ENCODE data around the gene GAD2.

GAD2 gene

GRCh38 chr10:26278295-26278694, 61.7 kb downstream of the GAD2 start:
- no peak overlapping the region for H3K4me3 ChIP-seq (ENCODE audit: low read depth, low read length)
- no peak for TF ChIP-seq CTCF (IDR thresholded peaks at IDR 0.05; ENCODE audit: low read depth, low read length, missing control alignments)
- no peaks in the 10 kb centered on the region for H3K27me3 ChIP-seq (replicated peaks)
- in situ Hi-C loops (cut with HindIII; ENCODE audit: low pct_ligation_motif_present, low sequenced_read_pairs) = no loop called here
- no peaks in the 10 kb centered on the region for H3K36me3 ChIP-seq (replicated peaks)
- DNase-seq = no peak
- no peak overlapping the region for H3K27ac ChIP-seq

- no peak for TF ChIP-seq CTCF (IDR thresholded peaks at IDR 0.05; ENCODE audit: low read depth, low read length, missing control alignments)
- no peaks in the 10 kb centered on the region for H3K36me3 ChIP-seq (replicated peaks)
- no peaks in the 10 kb centered on the region for H3K27me3 ChIP-seq (replicated peaks)
- no peak overlapping the region for H3K4me3 ChIP-seq (ENCODE audit: low read depth, low read length)
- no peak for DNase-seq
- in situ Hi-C loops (cut with HindIII; ENCODE audit: low pct_ligation_motif_present, low sequenced_read_pairs) = no loop called here
- H3K27ac ChIP-seq = no peak overlapping the region
These were observed 73.7 kb downstream of the GAD2 start for GRCh38 chr10:26290236-26290635.

- no peak overlapping the region for H3K4me3 ChIP-seq (ENCODE audit: low read depth, low read length)
- no peaks in the 10 kb centered on the region for H3K27me3 ChIP-seq (replicated peaks)
- no peak for DNase-seq
- in situ Hi-C loops (cut with HindIII; ENCODE audit: low pct_ligation_motif_present, low sequenced_read_pairs) = no loop called here
- H3K36me3 ChIP-seq (replicated peaks) = no peaks in the 10 kb centered on the region
- no peak for TF ChIP-seq CTCF (IDR thresholded peaks at IDR 0.05; ENCODE audit: low read depth, low read length, missing control alignments)
- H3K27ac ChIP-seq = no peak overlapping the region
These were observed 75.3 kb downstream of the GAD2 start for GRCh38 chr10:26291721-26292480.

GRCh38 chr10:26296360-26296759, 79.8 kb downstream of the GAD2 start:
- Histone ChIP-seq H3K27me3 (replicated peaks) (no peaks in the 10 kb centered on the region), H3K36me3 (replicated peaks) (no peaks in the 10 kb centered on the region), H3K27ac (no peak overlapping the region), H3K4me3 (ENCODE audit: low read depth, low read length) (no peak overlapping the region)
- no peak for TF ChIP-seq CTCF (IDR thresholded peaks at IDR 0.05; ENCODE audit: low read depth, low read length, missing control alignments)
- in situ Hi-C loops (cut with HindIII; ENCODE audit: low pct_ligation_motif_present, low sequenced_read_pairs) = no loop called here
- no peak for DNase-seq

- no peaks in the 10 kb centered on the region for H3K27me3 ChIP-seq (replicated peaks)
- H3K4me3 ChIP-seq (ENCODE audit: low read depth, low read length) = no peak overlapping the region
- no peaks in the 10 kb centered on the region for H3K36me3 ChIP-seq (replicated peaks)
- no peak for DNase-seq
- TF ChIP-seq CTCF (IDR thresholded peaks at IDR 0.05; ENCODE audit: low read depth, low read length, missing control alignments) = no peak
- in situ Hi-C loops (cut with HindIII; ENCODE audit: low pct_ligation_motif_present, low sequenced_read_pairs) = no loop called here
- no peak overlapping the region for H3K27ac ChIP-seq
These were observed 83.4 kb downstream of the GAD2 start for GRCh38 chr10:26300001-26300400.

- no peak for TF ChIP-seq CTCF (IDR thresholded peaks at IDR 0.05; ENCODE audit: low read depth, low read length, missing control alignments)
- Histone ChIP-seq H3K36me3 (replicated peaks) (no peaks in the 10 kb centered on the region), H3K27me3 (replicated peaks) (no peaks in the 10 kb centered on the region), H3K27ac (no peak overlapping the region), H3K4me3 (ENCODE audit: low read depth, low read length) (no peak overlapping the region)
- in situ Hi-C loops (cut with HindIII; ENCODE audit: low pct_ligation_motif_present, low sequenced_read_pairs) = no loop called here
- no peak for DNase-seq
These were observed 86.8 kb downstream of the GAD2 start for GRCh38 chr10:26303366-26303765.

Data from brain microvascular endothelial cell (primary cell).